Smooth muscle cell (in vitro differentiated cells): ENCODE results near the gene OPA1. TPM values are rescaled to one million over a fixed set of nuclear protein-coding genes. Genes with fewer than 3 reads are reported as not detected.

Source experiments
- DNase-seq: peaks from one replicate; lab custom pipeline; 2025; ENCODE audit not compliant: unreplicated experiment; lab: John Stamatoyannopoulos, UW
- H2AFZ ChIP-seq: fragments of 200-600 bp; sonication (generic); 2 replicates; pipeline ENCODE4 v1.6.0; 2016; ENCODE audit warnings: antibody characterized with exemption, low read depth, mild to moderate bottlenecking
- H3F3A ChIP-seq: fragments of 200-600 bp; sonication (generic); 2 replicates; pipeline ENCODE4 v1.6.0; 2017; ENCODE audit warnings: antibody characterized with exemption, low read depth
- H3K27ac ChIP-seq: fragments of 200-600 bp; sonication (generic); 2 replicates; pipeline ENCODE4 v1.5.1; 2016; ENCODE audit warnings: low read depth, mild to moderate bottlenecking
- H3K27me3 ChIP-seq: fragments of 200-600 bp; sonication (generic); 2 replicates; pipeline ENCODE4 v1.6.1; 2016; ENCODE audit warnings: low read depth, mild to moderate bottlenecking
- H3K36me3 ChIP-seq: fragments of 200-600 bp; sonication (generic); 2 replicates; pipeline ENCODE4 v1.5.1; 2016; ENCODE audit warnings: low read depth
- H3K4me1 ChIP-seq: fragments of 200-600 bp; sonication (generic); 2 replicates; pipeline ENCODE4 v1.5.1; 2016; ENCODE audit warnings: low read depth
- H3K4me2 ChIP-seq: fragments of 200-600 bp; sonication (generic); 2 replicates; pipeline ENCODE4 v1.6.0; 2016; ENCODE audit warnings: mild to moderate bottlenecking
- H3K4me3 ChIP-seq: fragments of 200-600 bp; sonication (generic); 2 replicates; pipeline ENCODE4 v1.5.1; 2016; ENCODE audit warnings: mild to moderate bottlenecking
- H3K79me2 ChIP-seq: fragments of 200-600 bp; sonication (generic); 2 replicates; pipeline ENCODE4 v1.6.0; 2016; ENCODE audit warnings: low read depth, mild to moderate bottlenecking
- H3K9ac ChIP-seq: fragments of 200-600 bp; sonication (generic); 2 replicates; pipeline ENCODE4 v1.6.0; 2016; ENCODE audit warnings: low read depth
- H3K9me3 ChIP-seq: fragments of 200-600 bp; sonication (generic); replicated peaks from 2 replicates; pipeline ENCODE4 v1.5.1; 2016; ENCODE audit warnings: low read depth
- H4K20me1 ChIP-seq: fragments of 200-600 bp; sonication (generic); 2 replicates; pipeline ENCODE4 v1.6.0; 2016; ENCODE audit warnings: low read depth
- WGBS: methylation state at CpG from one replicate; pipeline ENCODE4 v1.1.7; 2016; ENCODE audit warnings: low lambda C conversion rate; 5-methylcytosine and 5-hydroxymethylcytosine counted together
- polyA plus RNA-seq: library from polyadenylated mRNA; unstranded; fragments of >200 nt; fragmentation: Nextera tagmentation; extraction: Ambion mirVana; gene quantifications from 2 replicates; pipeline ENCODE4 v1.2.1, GENCODE V29; 2016
- total RNA-seq: library from RNA; depleted of rRNA; stranded (reverse); fragments of >200 nt; gene quantifications from 2 replicates; pipeline ENCODE4 v1.2.3, GENCODE V29; 2014
- TF ChIP-seq, protein P1 (sequence below): fragments of 200-600 bp; sonication (generic); IDR thresholded peaks from 2 replicates; pipeline ENCODE4 v1.5.1; 2017; ENCODE audit warnings: borderline replicate concordance, mild to moderate bottlenecking, antibody characterized with exemption; ENCODE audit not compliant: insufficient read depth, poor library complexity, severe bottlenecking

Gene OPA1
- total and polyA plus RNA-seq, 2 experiments from 2014 or later, result 23.8 to 56.0 TPM

DNA sequence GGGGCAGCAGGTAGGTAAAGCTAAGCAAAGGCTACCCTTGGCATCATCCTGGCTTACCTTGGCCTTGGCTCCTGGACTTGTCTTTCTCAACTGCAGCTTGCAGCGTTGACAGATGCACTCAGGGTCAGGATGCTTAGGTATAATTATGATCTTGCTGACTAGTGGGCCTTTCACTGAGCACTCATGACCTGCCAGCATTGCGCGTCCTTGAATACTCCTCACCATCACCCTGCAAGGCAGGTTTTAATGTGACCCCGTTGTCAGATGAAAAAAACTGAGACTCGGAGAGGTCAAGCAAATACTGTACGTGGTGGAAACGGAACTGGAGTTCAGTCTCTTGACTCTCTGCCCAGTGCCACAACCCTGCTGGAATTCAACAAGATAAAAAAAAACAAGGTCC is 126.7 kb downstream of the OPA1 start:
- Histone ChIP-seq H3K9me3 (no peaks in the 10 kb centered on the region), H2AFZ (no peak overlapping the region), H3K4me1 (no peaks in the 10 kb centered on the region), H4K20me1 (no peaks in the 10 kb centered on the region), H3K27ac (no peak overlapping the region), H3K36me3 (no peaks in the 10 kb centered on the region), H3K9ac (no peak overlapping the region), H3K27me3 (no peaks in the 10 kb centered on the region), H3K79me2 (no peaks in the 10 kb centered on the region), H3K4me2 (no peak overlapping the region), H3F3A (no peaks in the 10 kb centered on the region), H3K4me3 (no peak overlapping the region)
- DNase-seq, result no peak
- WGBS, result 75% methylated on average over 7 of the region's 7 CpGs
- TF ChIP-seq, protein P1, sequence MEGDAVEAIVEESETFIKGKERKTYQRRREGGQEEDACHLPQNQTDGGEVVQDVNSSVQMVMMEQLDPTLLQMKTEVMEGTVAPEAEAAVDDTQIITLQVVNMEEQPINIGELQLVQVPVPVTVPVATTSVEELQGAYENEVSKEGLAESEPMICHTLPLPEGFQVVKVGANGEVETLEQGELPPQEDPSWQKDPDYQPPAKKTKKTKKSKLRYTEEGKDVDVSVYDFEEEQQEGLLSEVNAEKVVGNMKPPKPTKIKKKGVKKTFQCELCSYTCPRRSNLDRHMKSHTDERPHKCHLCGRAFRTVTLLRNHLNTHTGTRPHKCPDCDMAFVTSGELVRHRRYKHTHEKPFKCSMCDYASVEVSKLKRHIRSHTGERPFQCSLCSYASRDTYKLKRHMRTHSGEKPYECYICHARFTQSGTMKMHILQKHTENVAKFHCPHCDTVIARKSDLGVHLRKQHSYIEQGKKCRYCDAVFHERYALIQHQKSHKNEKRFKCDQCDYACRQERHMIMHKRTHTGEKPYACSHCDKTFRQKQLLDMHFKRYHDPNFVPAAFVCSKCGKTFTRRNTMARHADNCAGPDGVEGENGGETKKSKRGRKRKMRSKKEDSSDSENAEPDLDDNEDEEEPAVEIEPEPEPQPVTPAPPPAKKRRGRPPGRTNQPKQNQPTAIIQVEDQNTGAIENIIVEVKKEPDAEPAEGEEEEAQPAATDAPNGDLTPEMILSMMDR, result no peak

- no peak overlapping the region for H2AFZ ChIP-seq
- no peaks in the 10 kb centered on the region for H4K20me1 ChIP-seq
- DNase-seq, result no peak
- no peaks in the 10 kb centered on the region for H3K4me1 ChIP-seq
- TF ChIP-seq, protein P1, result no peak
- WGBS, result 93% methylated on average over 3 of the region's 3 CpGs
- H3K27me3 ChIP-seq, result no peaks in the 10 kb centered on the region
- no peaks in the 10 kb centered on the region for H3K79me2 ChIP-seq
- H3K27ac ChIP-seq, result no peak overlapping the region
- H3K9ac ChIP-seq, result no peak overlapping the region
- no peaks in the 10 kb centered on the region for H3K9me3 ChIP-seq
- H3K4me2 ChIP-seq, result no peak overlapping the region
- no peak overlapping the region for H3K4me3 ChIP-seq
- H3K36me3 ChIP-seq, result no peaks in the 10 kb centered on the region
- H3F3A ChIP-seq, result no peaks in the 10 kb centered on the region
Measured at GRCh38 chr3:193720169-193720568, 127.2 kb downstream of the OPA1 start.

- H3K9ac ChIP-seq, result no peak overlapping the region
- H3K9me3 ChIP-seq, result no peaks in the 10 kb centered on the region
- no peaks in the 10 kb centered on the region for H3K27me3 ChIP-seq
- no peaks in the 10 kb centered on the region for H3K79me2 ChIP-seq
- no peaks in the 10 kb centered on the region for H3K4me1 ChIP-seq
- H2AFZ ChIP-seq, result no peak overlapping the region
- H3K4me2 ChIP-seq, result no peak overlapping the region
- no peak overlapping the region for H3K4me3 ChIP-seq
- no peaks in the 10 kb centered on the region for H4K20me1 ChIP-seq
- H3K36me3 ChIP-seq, result no peaks in the 10 kb centered on the region
- no peak overlapping the region for H3K27ac ChIP-seq
- no peak for DNase-seq
- TF ChIP-seq, protein P1, result no peak
- no peaks in the 10 kb centered on the region for H3F3A ChIP-seq
- WGBS, result 95% methylated on average over 3 of the region's 3 CpGs
Measured at GRCh38 chr3:193722566-193722965, 129.6 kb downstream of the OPA1 start.

GRCh38 chr3:193727089-193727488 is 134.1 kb downstream of the OPA1 start:
- TF ChIP-seq, protein P1, result no peak
- no peaks in the 10 kb centered on the region for H3F3A ChIP-seq
- H3K79me2 ChIP-seq, result no peaks in the 10 kb centered on the region
- 85% methylated on average over 6 of the region's 6 CpGs for WGBS
- no peak overlapping the region for H2AFZ ChIP-seq
- no peak for DNase-seq
- no peak overlapping the region for H3K27ac ChIP-seq
- no peaks in the 10 kb centered on the region for H4K20me1 ChIP-seq
- no peak overlapping the region for H3K4me3 ChIP-seq
- H3K9me3 ChIP-seq, result no peaks in the 10 kb centered on the region
- H3K4me1 ChIP-seq, result peaks cover 12% of the 10 kb centered on the region
- H3K4me2 ChIP-seq, result no peak overlapping the region
- H3K36me3 ChIP-seq, result no peaks in the 10 kb centered on the region
- no peaks in the 10 kb centered on the region for H3K27me3 ChIP-seq
- H3K9ac ChIP-seq, result no peak overlapping the region
